Stimulated activated CD8-positive, alpha-beta memory T cell treated with anti-CD3 and anti-CD28 coated beads, Interleukin-15, amount 100 ng/mL, for 48 hours (primary cell): Measurements from ENCODE around the gene BCL11B.

ENCODE experiments used
- DNase-seq, 2 donors: peaks; one replicate each; pipeline ENCODE4 v3.0.0-alpha.2; 2020; ENCODE audit warnings: low read depth in 2 of 2

The BCL11B gene

GRCh38 chr14:99159341-99160340 lies 112.4 kb downstream of the BCL11B start:
- no peak for DNase-seq

- no peak for DNase-seq
These were observed 113.3 kb downstream of the BCL11B start for GRCh38 chr14:99158646-99159165.

- no peak for DNase-seq
These were observed 113.8 kb downstream of the BCL11B start for GRCh38 chr14:99158150-99158549.

- DNase-seq = no peak
These were observed 114.3 kb downstream of the BCL11B start for GRCh38 chr14:99157676-99158075.

- DNase-seq = no peak
These were observed 114.8 kb downstream of the BCL11B start for GRCh38 chr14:99157246-99157645.

- no peak for DNase-seq
These were observed 115.2 kb downstream of the BCL11B start for GRCh38 chr14:99156814-99157213.

GRCh38 chr14:99156090-99156425 lies 115.9 kb downstream of the BCL11B start:
- no peak for DNase-seq

GRCh38 chr14:99155173-99156089 lies 116.6 kb downstream of the BCL11B start:
- no peak for DNase-seq

- DNase-seq = no peak
These were observed 121.8 kb downstream of the BCL11B start for GRCh38 chr14:99150236-99150635.

GRCh38 chr14:99148861-99149610 lies 123.0 kb downstream of the BCL11B start:
- DNase-seq = no peak

- DNase-seq = no peak
These were observed 123.9 kb downstream of the BCL11B start for GRCh38 chr14:99148131-99148530.

- no peak for DNase-seq
These were observed 124.6 kb downstream of the BCL11B start for GRCh38 chr14:99147366-99147740.

GRCh38 chr14:99146616-99147365 lies 125.2 kb downstream of the BCL11B start:
- DNase-seq = no peak

GRCh38 chr14:99145307-99145706 lies 126.7 kb downstream of the BCL11B start:
- no peak for DNase-seq

GRCh38 chr14:99143793-99144192 lies 128.2 kb downstream of the BCL11B start:
- no peak for DNase-seq

GRCh38 chr14:99143126-99143525 lies 128.9 kb downstream of the BCL11B start:
- no peak for DNase-seq

GRCh38 chr14:99141236-99141635 lies 130.8 kb downstream of the BCL11B start:
- DNase-seq = no peak

GRCh38 chr14:99138999-99139865 lies 132.8 kb downstream of the BCL11B start:
- DNase-seq = no peak

GRCh38 chr14:99137913-99138571 lies 134.0 kb downstream of the BCL11B start:
- no peak for DNase-seq
